ENCODE data around the gene TAF4.

Gene TAF4

GRCh38 chr20:62055106-62055861 is 10.4 kb downstream of the TAF4 start:
- no peak for DNase-seq

DNA sequence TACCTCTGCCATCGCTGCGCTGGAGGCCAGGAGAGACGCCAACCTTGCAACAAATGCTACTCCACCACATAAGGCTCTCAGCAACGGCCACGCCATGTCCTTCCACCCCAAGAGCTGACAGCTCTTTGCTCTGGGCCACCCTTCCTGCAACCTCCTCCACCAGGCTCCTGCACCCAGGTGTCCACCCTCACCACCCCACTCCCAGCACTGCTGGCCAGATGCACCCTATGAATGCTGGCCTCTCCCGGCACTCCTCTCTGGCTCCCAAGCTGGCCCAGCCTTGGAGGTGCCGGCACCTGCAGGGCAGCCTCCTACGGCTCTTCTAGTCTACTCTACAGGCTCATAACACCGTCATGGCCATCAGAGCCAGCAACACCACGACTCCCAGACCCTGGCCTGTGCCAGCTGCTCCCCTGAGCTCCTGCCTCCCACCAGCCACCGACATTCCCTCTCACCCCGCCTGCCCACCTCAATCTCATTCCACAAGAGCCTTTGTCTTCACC is 11.2 kb downstream of the TAF4 start:
- no peak for DNase-seq

DNA sequence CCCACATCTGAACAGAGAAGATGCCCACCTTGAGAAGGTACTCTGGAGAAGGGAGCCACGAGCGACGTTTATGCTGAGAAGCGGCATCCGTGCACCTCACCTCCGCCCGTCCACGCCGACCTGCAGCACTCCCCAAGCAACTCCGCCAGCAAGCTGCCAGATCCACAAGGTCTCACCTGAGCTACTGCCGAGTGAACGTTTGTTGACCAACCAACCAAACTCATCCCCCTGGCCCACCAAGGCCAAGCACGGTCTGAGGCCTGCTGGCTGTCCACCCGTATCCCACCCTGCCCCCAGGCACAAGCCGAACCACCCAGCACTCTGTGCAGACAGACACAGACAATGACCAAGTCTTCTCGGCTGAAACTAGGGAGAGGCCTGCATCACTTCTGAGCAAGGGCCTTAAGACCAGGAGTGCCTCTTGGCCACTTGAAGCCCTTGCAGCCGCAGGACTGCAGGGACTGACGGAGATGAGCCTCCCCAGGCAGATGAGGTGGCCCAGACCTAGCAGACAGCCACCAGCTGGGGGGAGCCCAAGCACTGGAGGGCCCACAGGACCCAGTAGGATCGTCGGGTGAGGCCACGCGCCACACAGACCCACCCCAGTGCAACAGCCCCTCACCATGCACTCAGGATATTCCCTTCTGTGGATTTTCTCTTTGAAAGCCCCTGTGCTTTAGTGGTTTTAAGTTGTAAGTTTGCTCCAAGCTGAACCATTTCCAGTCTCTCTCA is 12.1 kb downstream of the TAF4 start:
- no peak for DNase-seq

DNA sequence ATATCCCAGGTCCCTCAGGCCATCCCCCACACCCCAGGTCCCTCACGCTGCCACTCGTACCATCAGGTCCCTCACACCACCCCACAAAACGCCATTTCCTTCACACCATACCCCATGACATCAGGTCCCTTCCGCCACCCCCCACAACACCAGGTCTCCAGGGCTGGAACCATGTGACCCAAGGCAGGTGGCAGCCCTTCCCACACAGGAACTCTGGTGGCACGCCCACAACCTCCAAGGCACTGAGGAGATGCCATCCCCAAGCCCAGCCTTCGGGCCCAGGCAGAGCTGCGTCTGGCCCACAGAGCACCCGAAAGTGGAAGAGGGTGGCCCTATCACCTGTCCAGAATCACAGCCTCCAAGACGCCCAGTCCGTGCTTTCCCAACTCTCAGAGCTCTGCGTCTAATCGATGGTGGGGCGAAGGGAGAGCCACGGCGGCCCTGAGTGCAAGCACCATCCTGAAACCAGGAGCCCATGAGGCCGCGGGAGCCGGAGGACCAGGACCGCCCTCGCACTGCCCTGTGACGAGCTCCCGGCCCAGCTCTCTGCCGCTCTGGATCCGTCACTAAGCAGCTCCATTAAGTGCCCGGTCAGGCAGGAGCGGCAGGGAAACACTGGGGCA is 12.7 kb downstream of the TAF4 start:
- no peak for DNase-seq

- no peak for DNase-seq
Observed at GRCh38 chr20:62052336-62052841, 13.3 kb downstream of the TAF4 start.

- no peak for DNase-seq
Observed at GRCh38 chr20:62051546-62052255, 14.0 kb downstream of the TAF4 start.

DNA sequence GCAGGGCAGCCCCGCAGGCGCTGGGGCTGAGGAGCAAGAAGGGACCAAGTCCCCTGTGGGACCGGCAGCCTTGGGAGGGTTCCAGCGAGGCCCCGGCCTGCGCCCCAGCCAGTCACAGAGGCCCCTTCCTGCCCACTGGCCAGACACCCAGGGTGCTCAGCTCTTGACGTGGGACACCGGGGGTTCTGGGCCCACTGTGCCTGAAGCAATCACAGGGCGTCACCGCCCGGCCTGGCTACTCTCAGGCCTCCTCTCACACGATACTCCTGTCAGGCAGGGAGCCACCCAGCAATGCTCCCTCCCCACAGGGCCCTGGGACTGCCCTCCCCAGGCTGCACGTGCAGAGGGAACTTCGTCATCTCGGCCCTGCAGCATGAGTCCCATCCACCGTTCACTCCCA is 14.5 kb downstream of the TAF4 start:
- DNase-seq: no peak

DNA sequence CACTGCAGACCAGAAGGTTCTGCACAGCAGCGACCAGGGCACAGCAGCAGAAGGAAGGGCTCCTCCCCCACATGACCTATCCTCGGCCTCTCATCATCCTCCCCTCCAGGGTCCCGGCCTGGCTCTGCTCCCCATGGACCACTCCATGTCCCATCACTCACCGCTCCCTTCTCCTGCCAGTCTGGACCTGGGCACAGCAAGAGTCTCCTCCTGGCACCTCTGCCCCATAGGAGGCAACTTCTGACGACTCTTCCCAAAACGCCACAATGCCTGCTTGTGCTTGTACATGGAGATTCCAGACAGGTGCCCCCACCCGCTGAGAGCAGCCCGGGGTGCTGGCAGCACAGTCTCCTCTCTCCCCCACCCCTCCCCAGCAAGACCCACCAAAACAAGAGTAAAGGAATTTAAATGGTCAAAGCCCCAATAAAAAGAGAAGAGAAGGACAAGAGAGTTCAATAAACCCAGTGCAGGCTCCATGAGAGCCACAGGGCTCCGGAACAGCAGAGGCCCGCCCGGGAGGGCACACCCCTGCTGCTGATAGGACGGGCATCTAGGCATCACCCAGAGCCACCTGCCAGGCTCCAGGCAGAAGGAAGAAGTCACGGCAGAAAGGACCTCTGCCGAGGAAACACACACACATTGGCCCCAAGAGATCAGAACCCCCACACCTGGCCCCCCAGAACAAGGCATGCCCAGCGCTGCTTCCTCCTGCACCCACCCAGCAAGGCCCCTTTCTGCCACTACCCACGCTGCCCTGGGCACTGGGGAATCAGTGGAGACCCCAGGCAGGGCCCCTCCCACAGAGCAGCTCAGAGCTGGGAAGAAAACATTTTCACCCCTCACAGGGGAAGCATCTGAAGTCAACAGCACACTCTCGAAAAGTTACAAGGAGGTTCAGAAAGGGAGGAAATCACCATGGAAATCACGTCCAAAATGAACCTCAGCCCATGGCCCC is 15.2 kb downstream of the TAF4 start:
- DNase-seq: no peak

DNA sequence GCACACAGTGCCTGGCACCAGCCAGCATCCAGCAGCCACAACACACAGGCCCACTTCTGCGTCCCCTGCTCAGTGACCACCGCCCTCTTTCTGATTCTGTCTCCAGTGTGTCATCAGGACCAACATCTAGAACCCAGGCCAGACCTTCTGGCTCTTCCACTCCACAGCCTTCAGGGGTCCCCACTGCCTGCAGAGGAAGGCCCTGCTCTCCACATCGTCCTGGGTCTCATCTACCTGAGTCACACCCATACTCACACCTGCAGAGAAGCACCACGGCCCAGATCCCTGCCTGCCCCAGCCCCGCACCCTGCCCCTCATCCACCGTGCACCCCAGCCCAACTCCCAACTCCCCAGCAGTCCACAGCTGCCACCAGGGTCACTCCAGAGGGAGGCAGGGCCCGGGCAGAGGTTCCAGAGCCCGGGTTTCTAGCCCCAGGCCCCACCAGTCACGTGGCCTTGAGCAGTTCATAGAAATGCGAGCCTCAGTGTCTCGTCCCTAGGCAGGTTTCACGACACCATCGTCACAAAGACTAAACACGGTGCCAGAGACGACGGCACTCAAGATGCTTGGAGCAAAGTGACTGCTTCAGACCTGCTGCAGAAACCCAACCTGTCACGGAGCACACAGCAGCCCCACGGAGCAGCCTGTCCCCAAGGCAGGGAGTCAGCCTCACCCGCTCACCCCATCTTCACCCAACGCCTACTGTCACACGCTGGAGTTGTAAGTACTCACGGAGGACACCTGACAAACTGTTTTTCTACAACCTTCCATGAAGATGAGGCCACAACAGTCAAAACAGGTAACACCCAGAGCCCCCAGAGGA is 16.1 kb downstream of the TAF4 start:
- DNase-seq: no peak

- DNase-seq: no peak
Observed at GRCh38 chr20:62048821-62049291, 16.8 kb downstream of the TAF4 start.

- no peak for DNase-seq
Observed at GRCh38 chr20:62048346-62048761, 17.3 kb downstream of the TAF4 start.

DNA sequence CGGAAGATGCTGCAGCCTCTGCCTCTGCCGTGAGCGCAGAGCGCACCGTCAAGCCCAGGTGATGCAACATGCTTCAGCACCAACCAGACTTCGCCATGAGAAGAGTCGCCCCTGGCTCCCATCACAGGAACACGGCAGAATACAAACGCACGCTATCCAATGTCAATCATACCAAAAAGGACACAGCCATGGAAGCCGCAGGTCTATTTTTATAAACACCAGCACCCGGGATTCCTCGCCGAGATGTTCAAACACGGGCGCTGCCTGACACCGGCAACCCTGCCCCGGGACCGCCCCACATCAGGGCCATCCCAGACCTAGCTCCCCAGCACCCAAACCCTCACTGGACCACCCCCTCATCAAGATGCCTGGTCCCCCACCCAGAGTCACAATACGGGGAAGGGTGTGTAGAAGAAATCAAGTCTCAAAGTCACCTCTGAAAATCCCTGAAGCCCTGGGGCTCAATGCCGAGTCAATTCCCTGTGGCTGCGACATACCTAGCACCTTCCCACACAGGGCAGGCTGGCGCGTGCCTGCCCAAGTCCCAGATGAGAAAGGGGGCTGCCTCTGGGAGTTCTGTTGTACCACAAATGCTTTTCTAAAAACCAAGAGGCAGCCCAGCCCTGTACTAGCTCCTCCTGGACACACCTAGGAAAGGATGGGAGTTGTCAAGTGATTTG is 17.9 kb downstream of the TAF4 start:
- no peak for DNase-seq

- DNase-seq: no peak
Observed at GRCh38 chr20:62046431-62046830, 19.2 kb downstream of the TAF4 start.

- DNase-seq: no peak
Observed at GRCh38 chr20:62045529-62046285, 20.0 kb downstream of the TAF4 start.

DNA sequence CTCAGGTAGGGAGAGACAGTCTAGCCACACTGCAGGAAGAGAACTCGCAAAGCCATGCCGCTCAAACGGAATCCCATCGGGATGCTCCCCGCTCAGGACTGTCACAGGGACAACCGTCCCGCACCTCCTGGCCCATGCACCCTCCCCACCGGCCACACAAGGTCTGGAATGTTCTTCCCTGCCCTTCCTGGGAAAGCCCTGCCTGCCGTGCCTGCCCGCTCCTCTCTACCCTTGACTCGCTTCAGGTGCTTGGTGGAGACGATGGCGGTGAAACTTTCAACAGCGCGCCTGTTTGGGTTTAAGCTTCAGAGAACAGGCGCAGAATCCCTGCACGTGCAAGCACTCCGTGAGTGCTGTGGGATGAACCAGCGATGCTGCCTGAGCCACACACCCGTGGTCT is 20.6 kb downstream of the TAF4 start:
- no peak for DNase-seq

GRCh38 chr20:62044631-62045030 is 21.1 kb downstream of the TAF4 start:
- no peak for DNase-seq

GRCh38 chr20:62043131-62043914 is 22.4 kb downstream of the TAF4 start:
- DNase-seq: no peak

DNA sequence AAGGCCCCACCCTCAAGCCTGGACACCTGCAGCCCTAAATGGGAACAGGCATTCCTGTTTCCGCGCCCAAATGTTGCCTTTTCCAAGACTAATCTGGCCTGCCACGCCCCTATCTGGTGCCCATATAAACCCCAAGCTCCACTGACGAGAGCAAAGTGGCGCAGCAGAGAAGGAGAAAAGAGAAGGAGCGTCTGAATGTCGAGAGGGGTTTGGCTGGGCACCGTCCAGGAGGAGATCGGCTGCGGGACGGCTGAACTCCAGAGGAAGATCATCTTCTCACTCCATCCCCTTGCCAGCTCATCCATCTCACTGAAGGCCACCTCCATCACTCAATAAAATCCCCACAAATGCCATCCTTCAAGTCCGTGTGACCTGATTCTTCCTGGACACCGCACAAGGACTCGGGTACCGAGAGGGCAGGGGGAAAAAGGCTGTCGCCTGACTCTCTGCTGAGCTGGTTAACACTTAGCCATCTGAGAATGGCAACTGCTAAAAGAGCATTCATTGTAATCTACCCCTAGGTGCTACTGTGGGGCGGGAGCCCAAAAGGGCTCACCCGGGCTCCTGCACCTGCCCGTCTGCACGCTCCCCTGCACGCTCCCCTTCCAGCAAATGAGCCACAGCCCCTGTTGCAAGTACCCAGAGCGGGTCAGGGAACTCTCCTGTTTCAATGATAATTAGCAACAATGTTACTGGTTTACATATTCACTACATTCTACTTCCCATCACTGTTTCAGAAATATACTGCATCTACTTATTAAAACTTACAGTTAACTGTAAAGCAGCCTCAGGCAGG is 23.5 kb downstream of the TAF4 start:
- DNase-seq: no peak

Measured in NCI-H2029 (cell line).